ENCODE data around the gene AKR1C4. TPM values are rescaled to one million over a fixed set of nuclear protein-coding genes. Genes with fewer than 3 reads are reported as not detected.

Gene AKR1C4
- total and polyA plus RNA-seq, 5 donors, result not detected

DNA sequence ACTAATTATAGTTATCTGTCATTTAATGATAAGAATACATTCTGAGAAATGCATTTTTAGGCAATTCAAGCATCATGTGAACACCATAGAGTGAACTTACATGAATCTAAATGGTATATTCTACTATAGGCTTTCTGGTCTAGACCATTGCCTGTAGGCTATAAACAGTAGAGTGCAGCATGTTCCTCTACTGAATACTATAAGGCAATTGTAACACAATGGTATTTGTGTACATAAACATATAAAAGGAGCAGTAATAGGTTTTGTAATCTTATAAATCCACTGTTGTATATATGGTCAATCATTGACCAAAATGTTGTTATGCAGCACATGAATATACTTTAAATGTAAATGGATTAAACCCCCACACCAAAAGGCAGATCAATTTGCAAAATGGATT lies 71.6 kb downstream of the AKR1C4 start:
- Histone ChIP-seq H3K27me3 (ENCODE audit: control insufficient read depth, insufficient read depth) (no peaks in the 10 kb centered on the region), H3K4me3 (ENCODE audit: low read length) (no peak overlapping the region), H3K27ac (ENCODE audit: low read length) (no peak overlapping the region), H3K4me1 (ENCODE audit: control insufficient read depth, insufficient read depth, low read length) (no peaks in the 10 kb centered on the region), H3K9me3 (ENCODE audit: control insufficient read depth, low read length) (no peaks in the 10 kb centered on the region)
- intact Hi-C loops (cut with DNase I), result no loop called here
- DNase-seq (no peak), ATAC-seq (no peak)

Other genes starting within 250 kb of the AKR1C4 start
- 100 to 1,000 TPM in 3 of 4 donors, 10 to 100 TPM in 1; 51.5 to 176 (median 159) TPM for gene AKR1C1, start 233.4 kb upstream of the AKR1C4 start, total RNA-seq
- 99.1 TPM for gene AKR1C1, start 233.4 kb upstream of the AKR1C4 start, polyA plus RNA-seq
- 100 to 1,000 TPM in 2 of 4 donors, 10 to 100 TPM in 2; 22.7 to 261 (median 128) TPM for gene AKR1C2, start 193.0 kb upstream of the AKR1C4 start, total RNA-seq
- gene AKR1C2, start 193.0 kb upstream of the AKR1C4 start, polyA plus RNA-seq, result 52.0 TPM
- 10 to 100 TPM; 28.1 to 60.8 (median 54.1) TPM for gene AKR1C3, start 102.4 kb upstream of the AKR1C4 start, total RNA-seq
- gene AKR1C3, start 102.4 kb upstream of the AKR1C4 start, polyA plus RNA-seq, result 40.3 TPM
- gene AKR1C8, start 11.7 kb upstream of the AKR1C4 start, total RNA-seq, result under 1 TPM in 3 of 4 donors, not detected in 1; 0.21 to 0.63 (median 0.31) TPM
- 0.32 TPM for gene AKR1C8, start 11.7 kb upstream of the AKR1C4 start, polyA plus RNA-seq
- gene UCN3, start 168.1 kb downstream of the AKR1C4 start, total RNA-seq, result not detected
- not detected for gene UCN3, start 168.1 kb downstream of the AKR1C4 start, polyA plus RNA-seq
- gene TUBAL3, start 208.0 kb downstream of the AKR1C4 start, total RNA-seq, result 1 to 10 TPM in 3 of 4 donors, under 1 TPM in 1; 0.66 to 1.7 (median 1.0) TPM
- 0.43 TPM for gene TUBAL3, start 208.0 kb downstream of the AKR1C4 start, polyA plus RNA-seq
- gene NET1, start 215.7 kb downstream of the AKR1C4 start, total RNA-seq, result 10 to 100 TPM; 16.2 to 26.6 (median 20.8) TPM
- gene NET1, start 215.7 kb downstream of the AKR1C4 start, polyA plus RNA-seq, result 6.7 TPM